Neuronal stem cell (in vitro differentiated cells): ENCODE measurements around the gene INO80.

ENCODE experiments used
- DNase-seq: peaks from one replicate; pipeline ENCODE4 v3.0.0-alpha.2; 2013; ENCODE audit warnings: low spot score
- H2AFZ ChIP-seq: one replicate; pipeline ENCODE4 v1.6.1; 2013; ENCODE audit warnings: mild to moderate bottlenecking, low read length, inconsistent platforms
- H2AK5ac ChIP-seq: 2 replicates; pipeline ENCODE4 v1.6.1; 2013; ENCODE audit warnings: low read depth, mild to moderate bottlenecking, inconsistent platforms, low read length, moderate library complexity, mixed read lengths
- H2BK120ac ChIP-seq: 2 replicates; pipeline ENCODE4 v1.6.1; 2013; ENCODE audit warnings: low read depth, mild to moderate bottlenecking, inconsistent platforms, low read length, moderate library complexity, mixed read lengths
- H2BK12ac ChIP-seq: one replicate; pipeline ENCODE4 v1.6.1; 2013; ENCODE audit warnings: low read length, inconsistent platforms
- H2BK15ac ChIP-seq: 2 replicates; pipeline ENCODE4 v1.6.1; 2013; ENCODE audit warnings: mild to moderate bottlenecking, low read length, inconsistent platforms, mixed read lengths
- H2BK5ac ChIP-seq: one replicate; pipeline ENCODE4 v1.6.1; 2013; ENCODE audit warnings: inconsistent platforms, mild to moderate bottlenecking, low read length, moderate library complexity
- H3K14ac ChIP-seq: one replicate; pipeline ENCODE4 v1.6.1; 2013; ENCODE audit warnings: low read length, inconsistent platforms
- H3K18ac ChIP-seq: 2 replicates; pipeline ENCODE4 v1.6.1; 2013; ENCODE audit warnings: low read length, inconsistent platforms
- H3K23ac ChIP-seq: 2 replicates; pipeline ENCODE4 v1.6.1; 2013; ENCODE audit warnings: low read depth, mild to moderate bottlenecking, mixed read lengths, low read length, inconsistent platforms; ENCODE audit not compliant: poor library complexity
- H3K27ac ChIP-seq: replicated peaks from 3 replicates; pipeline ENCODE4 v1.5.1; 2013; ENCODE audit warnings: low read length, inconsistent platforms
- H3K27me3 ChIP-seq, 3 experiments: 2 replicates each; pipeline ENCODE4 v1.6.1; 2013; ENCODE audit warnings: low read length in 3 of 3, mild to moderate bottlenecking in 2 of 3, inconsistent platforms in 1 of 3, low read depth in 1 of 3, mixed read lengths in 1 of 3, moderate library complexity in 1 of 3; ENCODE audit not compliant: control insufficient read depth in 3 of 3, insufficient read depth in 3 of 3
- H3K36me3 ChIP-seq, 2 donors: replicated peaks in 1 of 2; 2 replicates each; pipeline ENCODE4 v1.6.1; 2013; ENCODE audit warnings: low read length in 2 of 2; ENCODE audit not compliant: control insufficient read depth in 2 of 2, insufficient read depth in 2 of 2
- H3K4ac ChIP-seq: 2 replicates; pipeline ENCODE4 v1.6.1; 2013; ENCODE audit warnings: inconsistent platforms, mild to moderate bottlenecking, low read length, moderate library complexity
- H3K4me1 ChIP-seq, 2 donors: 1 replicate in 1 of 2; 2 replicates in 1 of 2; pipeline ENCODE4 v1.6.1; 2013; ENCODE audit warnings: low read length in 2 of 2, low read depth in 1 of 2; ENCODE audit not compliant: control insufficient read depth in 2 of 2, insufficient read depth in 1 of 2
- H3K4me2 ChIP-seq: one replicate; pipeline ENCODE4 v1.6.1; 2013; ENCODE audit warnings: mild to moderate bottlenecking, low read length, inconsistent platforms; ENCODE audit not compliant: insufficient read depth, poor library complexity, severe bottlenecking
- H3K4me3 ChIP-seq, 2 donors: 2 replicates each; pipeline ENCODE4 v1.5.1; 2013; ENCODE audit warnings: low read length in 2 of 2, mild to moderate bottlenecking in 2 of 2, inconsistent platforms in 1 of 2, moderate library complexity in 1 of 2
- H3K79me1 ChIP-seq: one replicate; pipeline ENCODE4 v1.6.1; 2013; ENCODE audit warnings: low read depth, mild to moderate bottlenecking, inconsistent platforms, low read length, moderate library complexity
- H3K9ac ChIP-seq: one replicate; pipeline ENCODE4 v1.6.1; 2013; ENCODE audit warnings: mild to moderate bottlenecking, low read depth, low read length, inconsistent platforms; ENCODE audit not compliant: poor library complexity
- H3K9me3 ChIP-seq, 2 donors: replicated peaks in 1 of 2; 2 replicates each; pipeline versions ENCODE3 to v1.6.1; 2013; ENCODE audit warnings: low read length in 2 of 2, mild to moderate bottlenecking in 2 of 2, inconsistent platforms in 1 of 2, low read depth in 1 of 2, mixed read lengths in 1 of 2, moderate library complexity in 1 of 2; ENCODE audit not compliant: control insufficient read depth in 2 of 2, insufficient read depth in 1 of 2
- H4K8ac ChIP-seq: one replicate; pipeline ENCODE4 v1.6.1; 2013; ENCODE audit warnings: low read depth, mild to moderate bottlenecking, inconsistent platforms, low read length, moderate library complexity
- H4K91ac ChIP-seq: one replicate; pipeline ENCODE4 v1.6.1; 2013; ENCODE audit warnings: low read length, low read depth, mild to moderate bottlenecking, inconsistent platforms; ENCODE audit not compliant: poor library complexity
- WGBS, 2 donors: extraction: QIAGEN DNeasy Blood & Tissue Kit; methylation state at CpG; one replicate each; pipeline ENCODE4 v1.1.7; 2013; ENCODE audit warnings: missing lambda C conversion rate in 2 of 2, mixed read lengths in 1 of 2; ENCODE audit not compliant: insufficient read length in 2 of 2, insufficient replicate concordance in 1 of 2; ENCODE audit errors: extremely low coverage in 2 of 2; 5-methylcytosine and 5-hydroxymethylcytosine counted together

INO80 gene

GRCh38 chr15:41011055-41011815 is 104.8 kb downstream of the INO80 start:
- no peak overlapping the region for H2AFZ ChIP-seq
- H3K27ac ChIP-seq = no peak overlapping the region
- H3K23ac ChIP-seq = no peak overlapping the region
- H2AK5ac ChIP-seq = no peak overlapping the region
- no peak overlapping the region for H3K4ac ChIP-seq
- H2BK120ac ChIP-seq = no peak overlapping the region
- H3K14ac ChIP-seq = no peak overlapping the region
- no peak for DNase-seq
- no peak overlapping the region for H4K8ac ChIP-seq
- H4K91ac ChIP-seq = no peak overlapping the region
- H3K27me3 ChIP-seq = no peaks in the 10 kb centered on the region
- no peak overlapping the region for H3K9ac ChIP-seq
- H3K79me1 ChIP-seq = no peaks in the 10 kb centered on the region
- no peaks in the 10 kb centered on the region for H3K4me1 ChIP-seq
- no peak overlapping the region for H2BK5ac ChIP-seq
- no peak overlapping the region for H2BK12ac ChIP-seq
- H3K4me2 ChIP-seq = no peak overlapping the region
- no peak overlapping the region for H3K4me3 ChIP-seq
- no peak overlapping the region for H2BK15ac ChIP-seq
- WGBS, 2 donors = no CpG with 5 or more reads among the region's 2 CpGs
- H3K9me3 ChIP-seq = no peaks in the 10 kb centered on the region
- peaks cover 2 to 54% of the 10 kb centered on the region in 2 donors for H3K36me3 ChIP-seq
- no peak overlapping the region for H3K18ac ChIP-seq

GRCh38 chr15:41010345-41010744 is 105.7 kb downstream of the INO80 start:
- H3K4me1 ChIP-seq = no peaks in the 10 kb centered on the region
- no peak overlapping the region for H3K27ac ChIP-seq
- H3K4me2 ChIP-seq = no peak overlapping the region
- H3K9ac ChIP-seq = no peak overlapping the region
- H3K4me3 ChIP-seq = no peak overlapping the region
- H2AFZ ChIP-seq = no peak overlapping the region
- H2BK5ac ChIP-seq = no peak overlapping the region
- no peak overlapping the region for H3K14ac ChIP-seq
- H4K91ac ChIP-seq = no peak overlapping the region
- no peak overlapping the region for H3K4ac ChIP-seq
- no peak for DNase-seq
- no peaks in the 10 kb centered on the region for H3K79me1 ChIP-seq
- H2BK15ac ChIP-seq = no peak overlapping the region
- no peaks in the 10 kb centered on the region for H3K9me3 ChIP-seq
- no peak overlapping the region for H2BK12ac ChIP-seq
- no peak overlapping the region for H3K23ac ChIP-seq
- no peaks in the 10 kb centered on the region for H3K27me3 ChIP-seq
- no peak overlapping the region for H4K8ac ChIP-seq
- no peak overlapping the region for H2BK120ac ChIP-seq
- no peak overlapping the region for H2AK5ac ChIP-seq
- H3K36me3 ChIP-seq = peaks cover 2 to 48% of the 10 kb centered on the region in 2 donors
- H3K18ac ChIP-seq = no peak overlapping the region

DNA sequence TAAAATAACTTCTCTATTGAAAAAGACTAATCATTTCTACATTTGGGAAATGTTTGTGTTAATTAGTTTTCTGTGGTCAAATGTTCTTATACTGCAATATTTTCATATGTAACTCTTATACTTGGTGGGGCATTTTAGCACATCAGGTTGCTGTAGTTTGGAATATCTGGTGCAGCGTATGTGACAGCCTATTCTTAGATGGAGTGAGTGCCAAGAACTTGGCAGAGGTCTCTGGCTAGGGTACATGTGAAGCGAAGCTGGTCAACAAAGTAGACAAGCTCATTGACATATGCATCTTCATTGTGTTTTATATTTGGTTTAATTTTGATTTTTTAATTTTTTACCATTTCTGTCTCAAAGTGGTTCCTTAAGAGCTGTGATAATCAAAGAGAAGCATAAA is 109.6 kb downstream of the INO80 start:
- WGBS, 2 donors = no CpG with 5 or more reads among the region's 2 CpGs
- Histone ChIP-seq H2AFZ (no peak overlapping the region), H3K36me3 (peaks cover 2 to 37% of the 10 kb centered on the region in 2 donors)

DNA sequence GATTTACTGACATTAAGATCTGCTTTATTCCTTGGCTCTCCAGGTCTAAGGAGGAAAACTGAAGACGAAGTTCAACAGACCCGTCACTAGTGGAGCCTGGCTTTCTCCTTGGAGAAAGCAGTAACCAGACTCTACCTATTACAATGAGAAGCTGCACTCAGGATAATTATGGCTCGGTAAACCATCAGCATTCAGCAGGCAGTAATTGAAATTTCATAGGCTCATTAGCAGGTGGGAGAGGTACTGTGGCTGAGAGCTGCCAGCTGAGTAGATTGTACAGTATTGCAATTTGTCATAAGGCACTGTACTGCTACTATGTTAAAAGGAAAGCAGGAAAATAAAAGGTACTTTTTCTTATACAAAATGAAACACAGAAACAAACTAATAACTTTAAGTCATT is 111.6 kb downstream of the INO80 start:
- Histone ChIP-seq H3K4me3 (no peak overlapping the region), H2BK12ac (no peak overlapping the region), H3K23ac (no peak overlapping the region), H2BK5ac (no peak overlapping the region), H3K27ac (no peak overlapping the region), H3K4me1 (no peaks in the 10 kb centered on the region), H4K91ac (no peak overlapping the region), H2BK15ac (no peak overlapping the region), H2AFZ (no peak overlapping the region), H3K4ac (no peak overlapping the region), H3K14ac (no peak overlapping the region), H2BK120ac (no peak overlapping the region), H3K27me3 (no peaks in the 10 kb centered on the region), H3K9ac (no peak overlapping the region), H3K18ac (no peak overlapping the region), H3K79me1 (no peaks in the 10 kb centered on the region), H2AK5ac (no peak overlapping the region), H3K36me3 (peaks cover 2 to 48% of the 10 kb centered on the region in 2 donors), H4K8ac (no peak overlapping the region), H3K4me2 (no peak overlapping the region), H3K9me3 (no peaks in the 10 kb centered on the region)
- no CpG with 5 or more reads among the region's 3 CpGs for WGBS, 2 donors
- no peak for DNase-seq

More for the DNA sequence above, 109.6 kb downstream of the INO80 start:
- Histone ChIP-seq H3K27ac (no peak overlapping the region), H4K8ac (no peak overlapping the region), H3K4me2 (no peak overlapping the region), H3K18ac (no peak overlapping the region), H3K79me1 (no peaks in the 10 kb centered on the region), H3K9me3 (no peaks in the 10 kb centered on the region), H3K4ac (no peak overlapping the region), H3K23ac (no peak overlapping the region), H3K9ac (no peak overlapping the region), H2BK12ac (no peak overlapping the region), H2BK5ac (no peak overlapping the region), H3K4me1 (no peaks in the 10 kb centered on the region), H3K27me3 (no peaks in the 10 kb centered on the region), H2AK5ac (no peak overlapping the region), H3K4me3 (no peak overlapping the region), H4K91ac (no peak overlapping the region), H3K14ac (no peak overlapping the region), H2BK15ac (no peak overlapping the region), H2BK120ac (no peak overlapping the region)
- DNase-seq = no peak
